ENCODE measurements around the gene TTC34. TPM values are rescaled to one million over a fixed set of nuclear protein-coding genes. Genes with fewer than 3 reads are reported as not detected.

The TTC34 gene
- polyA plus RNA-seq, 6 donors from 2014 or later: 0.05 to 0.37 (median 0.21) TPM; not detected in 1

DNA sequence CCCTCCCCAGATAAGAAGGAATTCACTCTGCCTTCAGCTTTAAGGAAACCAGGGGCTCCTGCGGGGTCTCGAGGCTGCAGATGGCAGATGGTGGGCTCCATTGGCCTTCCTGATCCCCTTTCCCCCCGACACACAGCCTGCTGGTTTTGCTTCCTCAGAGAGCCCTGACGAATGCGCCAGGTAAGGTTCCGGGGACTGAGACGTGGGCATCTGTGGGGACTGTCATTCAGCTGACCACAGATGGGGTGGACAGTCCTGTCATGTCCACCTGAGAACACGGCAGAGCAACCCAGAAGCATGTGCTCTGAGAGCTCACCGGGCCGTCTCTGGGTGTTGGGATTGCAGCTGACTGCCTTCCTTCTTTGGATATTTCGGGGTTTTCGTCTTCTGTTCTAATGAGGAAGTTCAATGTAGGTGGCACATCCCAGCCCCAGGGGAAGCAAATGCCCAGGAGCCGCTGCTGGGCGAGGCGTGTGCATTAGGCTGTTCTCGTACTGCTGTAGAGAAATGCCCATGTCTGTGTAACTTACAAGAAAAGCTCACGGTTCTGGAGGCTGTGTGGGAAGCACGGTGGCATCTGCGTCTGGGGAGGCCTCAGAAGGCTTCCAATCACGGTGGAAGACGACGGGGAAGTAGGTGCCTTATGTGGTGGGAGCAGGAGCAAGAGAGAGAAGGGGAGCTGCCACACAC is 22.6 kb upstream of the TTC34 start:
- Mint-ChIP-seq H3K4me3 (no peak overlapping the region), H3K9me3 (peaks cover 5 to 17% (median 12%) of the 10 kb centered on the region in 7 donors), H3K27me3 (peaks cover 0 to 27% (median 20%) of the 10 kb centered on the region in 3 donors), H3K36me3 (peaks cover 0 to 11% of the 10 kb centered on the region in 2 donors), H3K4me1 (peaks cover 0 to 3% (median 0%) of the 10 kb centered on the region in 3 donors), H3K27ac (peak overlapping the region in 1 of 6 donors; percentile 60)
- no peak for ATAC-seq (ENCODE audit: low read depth in 2 of 2)
- DNase-seq: no peak

DNA sequence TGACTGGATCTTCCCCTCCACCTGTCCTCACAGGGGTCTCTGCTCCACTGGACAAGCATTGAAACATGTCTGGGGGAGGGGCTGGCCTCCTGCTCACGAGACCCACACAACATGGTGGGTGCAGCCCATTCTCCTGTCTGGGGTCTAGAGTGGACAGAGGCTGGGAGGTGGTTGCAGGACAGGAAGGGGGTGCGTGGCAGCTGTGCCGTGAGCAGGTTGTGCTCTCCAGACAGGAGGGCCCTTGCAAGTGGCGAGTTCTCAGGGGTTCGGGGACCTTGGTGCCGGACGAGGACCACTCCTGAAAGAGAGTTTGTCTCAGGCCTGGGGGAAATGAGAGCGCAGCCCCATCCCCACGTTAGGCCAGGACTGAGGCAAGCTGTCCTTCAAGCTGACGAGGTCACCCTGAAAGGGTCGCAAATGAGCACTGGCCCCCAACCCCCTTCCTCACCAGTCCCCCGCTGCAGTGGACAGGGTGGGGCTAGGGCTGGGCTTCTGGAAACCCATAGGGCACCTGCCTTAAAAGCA is 21.2 kb upstream of the TTC34 start:
- DNase-seq (no peak), ATAC-seq (ENCODE audit: low read depth in 2 of 2) (no peak)
- Mint-ChIP-seq H3K27me3 (peaks cover 0 to 28% (median 27%) of the 10 kb centered on the region in 3 donors), H3K4me3 (peak overlapping the region in 1 of 8 donors; percentile 63), H3K36me3 (peaks cover 0 to 7% of the 10 kb centered on the region in 2 donors), H3K4me1 (peaks cover 0 to 3% (median 0%) of the 10 kb centered on the region in 3 donors), H3K27ac (no peak overlapping the region), H3K9me3 (peaks cover 4 to 10% (median 8%) of the 10 kb centered on the region in 7 donors)

DNA sequence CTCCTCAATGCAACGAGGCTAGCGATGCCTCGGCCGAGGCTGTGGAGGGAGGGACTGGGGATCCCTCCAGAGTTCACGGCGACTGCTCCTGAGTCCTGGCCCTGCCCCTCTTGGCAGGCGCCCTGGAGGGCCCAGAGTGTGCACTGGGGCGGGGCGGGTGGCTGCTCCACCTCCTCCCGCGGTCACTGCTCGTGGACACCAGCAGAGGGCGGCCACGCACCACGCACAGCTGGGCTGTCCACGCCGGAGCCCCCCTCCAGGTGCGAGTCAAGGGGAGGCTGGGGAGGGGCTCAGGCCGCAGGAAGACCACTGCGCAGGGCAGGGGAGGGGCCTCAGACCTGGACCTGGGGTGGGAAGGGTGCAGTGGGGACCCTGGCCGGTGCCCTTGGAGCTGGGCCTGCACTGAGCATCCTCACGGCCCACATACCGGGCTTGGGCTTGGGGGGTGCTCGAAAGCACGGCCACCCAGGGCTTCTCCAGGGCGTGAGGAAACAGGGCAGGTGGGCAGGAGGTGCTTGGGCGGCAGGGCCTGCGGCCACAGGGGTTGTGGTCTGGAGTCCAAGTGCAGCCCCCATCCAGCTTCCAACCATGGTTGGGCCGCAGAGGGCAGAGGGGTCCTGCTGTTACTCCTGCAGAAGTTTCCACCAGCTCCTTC is 20.6 kb upstream of the TTC34 start:
- no peak overlapping the region for H3K4me3 Mint-ChIP-seq

DNA sequence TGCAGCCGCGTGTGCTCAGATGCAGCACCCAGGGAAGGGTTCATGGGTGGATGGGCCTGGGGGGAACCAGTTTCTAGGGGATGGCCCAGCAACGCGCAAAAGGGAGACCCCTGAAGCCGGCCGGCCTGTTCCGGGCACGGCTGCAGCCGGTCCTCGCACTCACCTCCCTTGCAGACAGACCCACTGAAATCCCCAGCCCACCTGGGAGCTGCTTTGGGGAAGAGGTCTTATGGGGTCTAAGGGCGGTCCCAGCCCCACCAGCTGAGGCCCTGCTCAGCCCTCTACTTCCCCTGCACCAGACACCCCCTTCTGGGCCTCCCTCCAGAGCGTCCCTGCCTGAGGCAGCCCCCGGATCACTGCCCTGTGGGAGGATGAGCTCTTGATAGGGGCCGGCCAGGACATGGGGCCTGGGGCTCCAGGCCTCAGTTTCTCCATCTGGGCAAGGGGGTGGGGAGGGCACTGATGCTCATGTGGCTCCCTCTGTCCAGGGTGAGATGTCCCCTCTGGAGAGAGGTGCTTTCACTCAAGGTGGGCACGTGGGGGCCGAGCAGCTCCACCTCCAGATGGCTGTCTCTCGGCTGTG is 20.0 kb upstream of the TTC34 start:
- Mint-ChIP-seq H3K27ac (no peak overlapping the region), H3K4me3 (no peak overlapping the region), H3K9me3 (peaks cover 0 to 2% (median 0%) of the 10 kb centered on the region in 7 donors), H3K27me3 (peaks cover 0 to 28% (median 27%) of the 10 kb centered on the region in 3 donors), H3K36me3 (no peaks in the 10 kb centered on the region), H3K4me1 (peaks cover 0 to 3% (median 0%) of the 10 kb centered on the region in 3 donors)
- no peak for ATAC-seq (ENCODE audit: low read depth in 2 of 2)
- no peak for DNase-seq

More for the DNA sequence above, 20.6 kb upstream of the TTC34 start:
- Mint-ChIP-seq H3K9me3 (peaks cover 0 to 6% (median 3%) of the 10 kb centered on the region in 7 donors), H3K27me3 (peaks cover 0 to 28% (median 27%) of the 10 kb centered on the region in 3 donors), H3K27ac (no peak overlapping the region), H3K36me3 (peaks cover 0 to 2% of the 10 kb centered on the region in 2 donors), H3K4me1 (peaks cover 0 to 3% (median 0%) of the 10 kb centered on the region in 3 donors)
- ATAC-seq (ENCODE audit: low read depth in 2 of 2): peak in 1 of 2 donors; percentile 21
- DNase-seq: peak; percentile 8

DNA sequence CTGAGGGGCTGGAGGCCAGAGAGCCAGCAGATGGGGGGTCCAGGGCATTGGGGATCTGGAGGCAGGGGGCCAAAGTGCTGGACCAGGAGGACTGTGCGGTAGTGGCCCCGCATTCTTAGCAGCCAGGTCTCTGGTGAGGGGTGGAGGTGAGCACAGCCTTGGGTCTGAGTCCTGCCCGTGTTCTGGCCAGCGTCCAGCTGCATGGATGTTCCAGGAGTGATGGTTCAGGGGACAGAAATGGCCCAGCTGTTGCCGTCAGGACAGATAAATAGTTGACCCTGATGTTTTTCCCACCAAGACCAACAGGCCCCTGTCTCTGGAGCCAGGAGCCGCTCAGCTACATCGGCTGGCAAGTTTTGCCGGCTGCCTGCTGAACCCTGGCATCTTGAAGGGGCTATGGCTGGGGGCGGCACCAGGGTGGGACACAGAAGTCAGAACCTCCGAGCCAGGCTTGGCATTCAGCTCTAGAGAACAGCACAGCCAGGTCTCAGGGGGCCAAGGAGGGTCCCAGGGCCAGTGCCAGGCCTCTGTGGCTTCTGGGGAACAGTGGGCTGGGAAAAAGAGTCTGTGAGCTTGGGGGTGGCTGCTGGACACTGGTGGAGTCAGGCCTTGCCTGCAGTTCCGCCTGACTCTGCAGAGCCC is 19.4 kb upstream of the TTC34 start:
- Mint-ChIP-seq H3K27ac (no peak overlapping the region), H3K4me1 (peaks cover 0 to 3% (median 0%) of the 10 kb centered on the region in 3 donors), H3K9me3 (peaks cover 0 to 2% (median 0%) of the 10 kb centered on the region in 7 donors), H3K27me3 (peaks cover 0 to 28% (median 25%) of the 10 kb centered on the region in 3 donors), H3K36me3 (no peaks in the 10 kb centered on the region), H3K4me3 (no peak overlapping the region)
- ATAC-seq (ENCODE audit: low read depth in 2 of 2): no peak
- no peak for DNase-seq

DNA sequence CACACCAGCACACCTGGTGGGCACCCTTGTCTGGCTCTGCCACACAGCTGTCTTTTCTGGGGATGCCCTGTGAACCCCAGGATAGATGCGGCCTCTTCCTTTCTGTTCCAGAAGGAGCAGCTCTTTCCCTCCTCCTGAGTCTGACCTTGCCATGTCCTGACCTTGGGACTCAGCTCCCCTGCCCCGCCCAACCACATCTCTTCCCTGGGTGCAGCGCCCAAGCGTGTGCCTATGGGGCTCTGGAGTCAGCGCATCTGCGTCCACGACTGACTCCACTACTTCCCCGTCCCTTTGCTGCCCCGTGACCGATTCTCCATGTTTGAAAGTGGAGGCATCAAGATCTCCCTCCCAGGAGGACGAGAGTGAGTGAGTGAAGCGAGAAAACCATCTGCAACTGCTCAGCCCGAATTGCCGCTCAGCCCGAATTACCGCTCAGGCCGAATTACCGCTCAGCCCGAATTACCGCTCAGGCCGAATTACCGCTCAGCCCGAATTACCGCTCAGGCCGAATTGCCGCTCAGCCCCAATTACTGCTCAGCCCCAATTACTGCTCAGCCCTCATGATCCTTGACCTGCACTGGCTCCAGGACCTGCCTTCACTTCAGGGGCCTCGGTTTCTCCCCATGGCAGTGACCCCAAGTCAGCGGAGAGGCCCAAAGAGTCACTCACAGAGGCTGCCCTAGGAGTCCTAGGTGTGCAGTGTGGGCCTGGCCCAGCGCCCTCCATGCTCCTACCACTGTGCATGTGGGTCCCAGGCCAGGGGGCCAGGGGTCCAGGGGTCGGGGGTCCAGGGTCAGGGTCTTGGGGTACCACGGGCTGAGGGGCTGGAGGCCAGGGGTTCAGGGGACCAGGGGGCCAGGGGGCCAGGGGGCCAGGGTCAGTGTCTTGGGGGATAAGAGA is 18.6 kb upstream of the TTC34 start:
- ATAC-seq (ENCODE audit: low read depth in 2 of 2) (no peak), DNase-seq (no peak)
- Mint-ChIP-seq H3K36me3 (no peaks in the 10 kb centered on the region), H3K27me3 (peaks cover 0 to 28% (median 18%) of the 10 kb centered on the region in 3 donors), H3K4me1 (peaks cover 0 to 3% (median 0%) of the 10 kb centered on the region in 3 donors), H3K4me3 (peak overlapping the region in 1 of 8 donors; percentile 35), H3K9me3 (peaks cover 0 to 2% (median 0%) of the 10 kb centered on the region in 7 donors), H3K27ac (no peak overlapping the region)

DNA sequence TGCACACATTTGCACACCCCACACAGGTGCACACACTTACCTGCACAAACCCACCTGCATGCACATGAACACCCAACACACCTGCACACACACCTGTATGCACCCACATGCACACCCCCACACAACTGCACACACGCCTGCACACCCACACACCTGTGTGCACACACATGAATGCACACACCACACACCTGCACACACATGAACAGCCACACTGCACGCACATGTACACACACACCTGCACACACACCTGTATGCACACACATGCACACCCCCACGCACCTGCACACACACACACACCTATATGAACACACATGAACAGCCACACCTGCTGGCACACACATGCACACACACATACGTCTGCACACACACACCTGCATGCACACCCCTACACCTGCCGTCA is 17.9 kb upstream of the TTC34 start:
- peaks cover 0 to 3% (median 0%) of the 10 kb centered on the region in 3 donors for H3K4me1 Mint-ChIP-seq
- no peak for DNase-seq
- H3K36me3 Mint-ChIP-seq: no peaks in the 10 kb centered on the region
- H3K27ac Mint-ChIP-seq: no peak overlapping the region
- H3K27me3 Mint-ChIP-seq: peaks cover 0 to 22% (median 11%) of the 10 kb centered on the region in 3 donors
- peak overlapping the region in 1 of 8 donors; percentile 53 for H3K4me3 Mint-ChIP-seq
- no peak for ATAC-seq (ENCODE audit: low read depth in 2 of 2)
- H3K9me3 Mint-ChIP-seq: peaks cover 0 to 2% (median 0%) of the 10 kb centered on the region in 7 donors

DNA sequence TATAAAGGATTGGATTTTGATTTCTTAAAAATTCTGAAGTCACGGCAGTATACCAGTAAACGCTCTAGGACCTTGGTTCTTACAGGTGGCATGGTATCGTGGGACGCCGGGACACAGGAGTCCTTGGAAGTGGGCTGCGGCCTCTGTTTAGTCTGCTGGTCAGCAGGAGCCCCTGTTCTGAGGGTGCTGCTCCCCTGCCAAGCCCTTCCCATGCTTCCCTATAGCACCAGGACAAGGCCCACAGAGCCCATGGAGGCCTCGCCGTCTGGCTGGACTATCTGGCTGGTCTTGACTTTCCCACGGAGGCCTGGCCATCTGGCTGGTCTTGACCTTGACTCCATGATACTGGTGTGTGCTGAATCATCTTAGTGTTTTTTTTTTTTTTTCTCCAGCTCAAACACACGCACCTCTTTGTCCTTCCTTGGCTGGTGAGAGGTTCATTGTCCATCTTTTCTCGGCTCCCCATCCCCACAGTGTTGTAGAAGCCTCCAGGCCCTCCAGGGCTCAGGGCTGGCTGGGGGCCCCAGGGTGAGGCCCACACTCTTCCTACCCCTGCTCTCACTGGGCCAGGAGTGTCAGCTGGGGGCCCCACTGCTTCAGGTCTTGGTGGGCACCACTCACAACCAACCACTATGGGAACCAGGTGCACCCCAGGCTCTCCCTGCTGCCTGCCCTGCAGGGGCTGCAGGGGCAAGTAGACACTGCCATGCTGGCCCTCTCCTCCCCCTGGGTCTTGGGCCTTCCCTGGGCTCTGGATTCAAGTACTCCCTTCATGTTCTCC is 16.5 kb upstream of the TTC34 start:
- Mint-ChIP-seq H3K36me3 (no peaks in the 10 kb centered on the region), H3K27ac (peak overlapping the region in 1 of 6 donors; percentile 47), H3K27me3 (peaks cover 0 to 8% (median 5%) of the 10 kb centered on the region in 3 donors), H3K4me1 (no peaks in the 10 kb centered on the region), H3K9me3 (peaks cover 0 to 5% (median 0%) of the 10 kb centered on the region in 7 donors), H3K4me3 (no peak overlapping the region)
- ATAC-seq (ENCODE audit: low read depth in 2 of 2): no peak
- DNase-seq: no peak

DNA sequence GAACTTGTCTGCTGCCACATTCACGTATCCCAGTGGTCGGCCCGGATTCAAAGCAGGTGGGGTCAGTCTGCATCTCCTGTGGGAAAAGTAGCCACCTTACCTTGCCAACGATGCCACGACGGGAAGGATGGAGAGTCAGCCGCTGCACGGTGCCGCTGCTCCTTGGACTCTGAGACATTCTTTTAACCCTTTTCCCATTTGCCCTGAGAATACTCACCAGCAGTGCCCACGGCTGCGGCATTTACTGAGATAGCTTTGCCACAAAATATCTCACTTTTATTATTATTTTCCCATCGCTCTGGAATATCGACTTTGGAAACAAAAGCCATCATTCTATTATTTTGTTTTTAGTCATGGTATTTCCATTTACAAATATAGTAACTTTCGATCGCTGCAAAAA is 15.3 kb upstream of the TTC34 start:
- H3K4me1 Mint-ChIP-seq: no peaks in the 10 kb centered on the region
- H3K27me3 Mint-ChIP-seq: peaks cover 5 to 8% (median 6%) of the 10 kb centered on the region in 3 donors
- H3K36me3 Mint-ChIP-seq: no peaks in the 10 kb centered on the region
- peaks cover 0 to 9% (median 0%) of the 10 kb centered on the region in 7 donors for H3K9me3 Mint-ChIP-seq
- ATAC-seq (ENCODE audit: low read depth in 2 of 2) (no peak), DNase-seq (no peak)
- no peak overlapping the region for H3K4me3 Mint-ChIP-seq
- no peak overlapping the region for H3K27ac Mint-ChIP-seq

DNA sequence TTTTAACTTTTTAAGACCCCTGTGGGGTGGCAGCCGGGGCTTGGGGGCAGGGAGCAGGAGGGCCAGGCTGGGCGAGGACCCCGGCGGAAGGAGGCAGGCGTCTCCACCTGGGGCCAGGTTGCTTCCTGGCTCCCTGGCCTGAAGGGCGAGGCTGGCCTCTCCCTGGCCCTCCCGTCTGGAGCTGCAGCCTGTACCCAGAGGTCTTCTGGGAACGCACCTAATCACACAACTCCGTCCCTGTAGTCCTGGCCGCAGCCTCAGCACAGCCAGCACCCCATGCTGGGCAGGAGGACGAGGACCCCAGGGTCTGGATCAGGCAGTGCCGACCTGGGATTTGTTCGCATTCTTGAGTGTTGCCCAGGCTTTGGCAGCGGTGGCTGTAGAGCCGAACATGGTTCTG is 14.1 kb upstream of the TTC34 start:
- Mint-ChIP-seq H3K36me3 (no peaks in the 10 kb centered on the region), H3K27ac (no peak overlapping the region), H3K27me3 (peaks cover 5 to 13% (median 8%) of the 10 kb centered on the region in 3 donors), H3K4me1 (no peaks in the 10 kb centered on the region), H3K4me3 (no peak overlapping the region), H3K9me3 (peaks cover 0 to 9% (median 0%) of the 10 kb centered on the region in 7 donors)
- DNase-seq: no peak
- ATAC-seq (ENCODE audit: low read depth in 2 of 2): no peak

DNA sequence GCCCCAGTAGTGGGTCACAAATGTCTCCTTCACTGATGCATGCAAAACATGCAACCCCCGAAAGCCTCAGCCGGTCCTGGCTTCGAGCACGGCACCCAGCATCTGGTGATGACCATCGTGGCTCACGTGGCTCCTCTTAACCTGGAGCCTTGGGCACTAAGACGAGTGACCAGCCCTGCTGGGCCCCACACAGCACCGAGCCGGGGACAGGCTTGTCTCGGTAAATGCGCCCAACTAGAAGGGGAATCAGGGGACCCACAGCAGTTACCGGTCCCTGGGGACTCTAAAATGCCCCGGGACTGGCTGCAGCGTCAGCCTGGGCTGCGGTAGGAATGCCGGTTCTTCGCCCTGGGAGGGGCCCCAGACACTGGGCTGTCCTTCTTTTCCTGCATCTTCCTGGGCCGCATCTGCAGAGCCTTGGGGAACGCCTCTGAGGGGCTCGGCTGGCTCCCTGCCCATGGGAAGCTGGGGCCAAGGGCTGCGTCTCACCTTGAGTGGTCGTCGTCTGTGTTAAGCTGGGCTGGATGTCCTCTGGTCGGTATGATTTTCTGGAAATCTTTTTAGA is 13.1 kb upstream of the TTC34 start:
- no peaks in the 10 kb centered on the region for H3K36me3 Mint-ChIP-seq
- no peaks in the 10 kb centered on the region for H3K4me1 Mint-ChIP-seq
- H3K9me3 Mint-ChIP-seq: peaks cover 0 to 9% (median 0%) of the 10 kb centered on the region in 7 donors
- DNase-seq (no peak), ATAC-seq (ENCODE audit: low read depth in 2 of 2) (no peak)
- peaks cover 5 to 13% (median 8%) of the 10 kb centered on the region in 3 donors for H3K27me3 Mint-ChIP-seq
- no peak overlapping the region for H3K27ac Mint-ChIP-seq
- no peak overlapping the region for H3K4me3 Mint-ChIP-seq
